Measurements from ENCODE around the gene EXOC6B. TPM values are rescaled to one million over a fixed set of nuclear protein-coding genes. Genes with fewer than 3 reads are reported as not detected.

EXOC6B gene
- total and polyA plus RNA-seq, 2 of the 8 experiments (the other 6 are each of a cell fraction or from before 2014, with no cell fraction given): 13.5 to 33.0 TPM

GRCh38 chr2:72833084-72833714 lies 7.4 kb upstream of the EXOC6B start:
- H3K4me2 ChIP-seq (ENCODE audit: insufficient read depth in 1 of 2, low read depth in 2 of 2, low read length in 2 of 2): no peak overlapping the region
- 78% methylated on average over 5 of the region's 5 CpGs; no CpG with 5 or more reads in 1 of the 2 experiments for WGBS, 2 experiments (ENCODE audit: extremely low coverage in 1 of 2, insufficient coverage in 1 of 2, insufficient read length in 1 of 2, insufficient replicate concordance in 2 of 2, low coverage in 1 of 2, low lambda C conversion rate in 2 of 2, missing lambda C conversion rate in 1 of 2)
- H2BK20ac ChIP-seq (ENCODE audit: low read length): no peak overlapping the region
- ChIA-PET CTCF (ENCODE audit: partially characterized antibody) (interaction anchor here (0.9 to 1.5 kb wide), 4 partner anchors 8 to 31 kb away, joined by 3 to 4 read pairs (median 4); no protein-coding TSS in a partner anchor), POLR2A (ENCODE audit: partially characterized antibody) (interaction anchor here (0.6 kb wide), 2 partner anchors 36 to 76 kb away, joined by 3 read pairs; no protein-coding TSS in a partner anchor)
- no peak overlapping the region for H4K91ac ChIP-seq (replicated peaks; ENCODE audit: insufficient read length, low read length)
- no peaks in the 10 kb centered on the region for H3K79me2 ChIP-seq (ENCODE audit: control insufficient read depth in 1 of 2, insufficient read depth in 2 of 2, low read length in 2 of 2)
- DNase-seq (ENCODE audit: low read depth in 1 of 2, low spot score in 2 of 2) (no peak), FAIRE-seq (no peak)
- no peak overlapping the region for H3K14ac ChIP-seq (ENCODE audit: insufficient read length)
- no peak overlapping the region for H3K18ac ChIP-seq (ENCODE audit: extremely low read depth, low read length)
- no peak overlapping the region for H3K23ac ChIP-seq (ENCODE audit: insufficient read length)
- no peak overlapping the region for H4K5ac ChIP-seq (ENCODE audit: insufficient read length, low read depth, low read length)
- H2BK12ac ChIP-seq (ENCODE audit: low read depth, low read length): no peak overlapping the region
- no peak overlapping the region for H3K4ac ChIP-seq (replicated peaks; ENCODE audit: insufficient read length, low read depth, low read length)
- no peak overlapping the region for H2AK5ac ChIP-seq (ENCODE audit: low read depth, low read length)
- no peak overlapping the region for H4K8ac ChIP-seq (ENCODE audit: extremely low read depth, insufficient read depth, low read length)
- no peaks in the 10 kb centered on the region for H3K79me1 ChIP-seq (ENCODE audit: low read depth, low read length)
- H3K9me3 ChIP-seq (ENCODE audit: insufficient read depth in 2 of 2, low read depth in 1 of 2, low read length in 1 of 2): no peaks in the 10 kb centered on the region
- no peak overlapping the region for H2AFZ ChIP-seq (ENCODE audit: low read length)
- H3K4me3 ChIP-seq (ENCODE audit: extremely low read depth in 1 of 4, insufficient read depth in 2 of 4, low read depth in 3 of 4, low read length in 4 of 4): no peak overlapping the region
- no peaks in the 10 kb centered on the region for H3K27me3 ChIP-seq (replicated peaks in 1 of 4; ENCODE audit: control insufficient read depth in 3 of 4, extremely low read depth in 1 of 4, insufficient read depth in 3 of 4, low read length in 3 of 4)
- no peak overlapping the region for H3K27ac ChIP-seq (ENCODE audit: low read depth, low read length)
- no peaks in the 10 kb centered on the region for H3K4me1 ChIP-seq (replicated peaks in 1 of 4; ENCODE audit: control insufficient read depth in 3 of 4, insufficient read depth in 4 of 4, low read length in 3 of 4)
- no peak overlapping the region for H2BK120ac ChIP-seq (replicated peaks; ENCODE audit: low read depth, low read length)
- no peaks in the 10 kb centered on the region for H3K36me3 ChIP-seq (ENCODE audit: control insufficient read depth in 2 of 4, insufficient read depth in 4 of 4, low read length in 3 of 4)
- no peak overlapping the region for H3K56ac ChIP-seq (replicated peaks; ENCODE audit: insufficient read length, low read depth, low read length)
- H2BK15ac ChIP-seq (ENCODE audit: low read length): no peak overlapping the region
- no peaks in the 10 kb centered on the region for H4K20me1 ChIP-seq (replicated peaks in 1 of 2; ENCODE audit: control insufficient read depth in 1 of 2, insufficient read depth in 2 of 2, low read length in 2 of 2)
- H3K9ac ChIP-seq (replicated peaks in 1 of 4; ENCODE audit: extremely low read depth in 1 of 4, low read depth in 3 of 4, low read length in 3 of 4): no peak overlapping the region
- H2BK5ac ChIP-seq (ENCODE audit: low read depth, low read length): no peak overlapping the region
- no peaks in the 10 kb centered on the region for H3K23me2 ChIP-seq (ENCODE audit: low read depth, low read length)
- TF ChIP-seq CREB1 (IDR thresholded peaks at IDR 0.05) (no peak), USF2 (IDR thresholded peaks at IDR 0.05; ENCODE audit: low read length) (no peak), POLR2A (IDR thresholded peaks at IDR 0.05; ENCODE audit: control extremely low read depth in 1 of 2, low read depth in 2 of 2, low read length in 2 of 2) (no peak), GABPA (IDR thresholded peaks at IDR 0.05; ENCODE audit: borderline replicate concordance, insufficient read depth, low read length) (no peak), KDM5A (IDR thresholded peaks at IDR 0.05; ENCODE audit: low read length) (no peak), GTF2F1 (IDR thresholded peaks at IDR 0.05; ENCODE audit: borderline replicate concordance, low read depth, low read length) (no peak), SP1 (IDR thresholded peaks at IDR 0.05; ENCODE audit: low read depth, low read length) (no peak), SIX5 (IDR thresholded peaks at IDR 0.05; ENCODE audit: low read depth, low read length) (no peak), BACH1 (IDR thresholded peaks at IDR 0.05; ENCODE audit: low read length) (no peak), MAX (IDR thresholded peaks at IDR 0.05) (no peak), TAF1 (IDR thresholded peaks at IDR 0.05; ENCODE audit: low read depth, low read length) (no peak), CBX5 (IDR thresholded peaks at IDR 0.05; ENCODE audit: low read depth, low read length) (no peak)
